ENCODE data around the gene SPTY2D1.
"Not testable (repeated sequence)": the region's sequence is repeated elsewhere in the genome, so short reads cannot be mapped to it uniquely, and the experiment has no call there.

The SPTY2D1 gene

DNA sequence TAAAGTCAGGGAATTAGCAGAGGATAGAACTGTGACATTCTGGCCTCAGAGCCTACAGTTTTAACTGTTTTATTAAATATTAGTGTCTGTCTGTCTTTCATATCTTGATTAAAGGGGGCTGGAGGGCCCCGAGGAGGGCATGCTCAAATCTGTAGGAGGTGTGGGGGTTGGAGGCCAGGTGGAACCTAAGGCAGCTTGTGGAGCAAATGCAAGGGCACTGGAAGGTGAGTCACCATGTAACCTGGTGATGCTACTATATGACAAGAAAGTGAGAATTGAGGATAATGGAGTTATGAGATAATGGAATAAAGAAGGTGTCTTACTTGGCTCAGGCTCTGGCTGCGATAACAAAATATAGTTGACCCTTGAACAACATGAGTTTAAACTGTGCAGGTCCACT, 37.1 kb upstream of the SPTY2D1 start:
- Mint-ChIP-seq H3K27me3 (ENCODE audit: low read depth, poor library complexity) (peaks cover 7% of the 10 kb centered on the region), H3K36me3 (ENCODE audit: low read depth) (no peaks in the 10 kb centered on the region), H3K4me1 (peaks cover 7% of the 10 kb centered on the region), H3K4me3 (no peak overlapping the region), H3K9me3 (no peaks in the 10 kb centered on the region), H3K27ac (no peak overlapping the region)
- TF ChIP-seq, protein P1, sequence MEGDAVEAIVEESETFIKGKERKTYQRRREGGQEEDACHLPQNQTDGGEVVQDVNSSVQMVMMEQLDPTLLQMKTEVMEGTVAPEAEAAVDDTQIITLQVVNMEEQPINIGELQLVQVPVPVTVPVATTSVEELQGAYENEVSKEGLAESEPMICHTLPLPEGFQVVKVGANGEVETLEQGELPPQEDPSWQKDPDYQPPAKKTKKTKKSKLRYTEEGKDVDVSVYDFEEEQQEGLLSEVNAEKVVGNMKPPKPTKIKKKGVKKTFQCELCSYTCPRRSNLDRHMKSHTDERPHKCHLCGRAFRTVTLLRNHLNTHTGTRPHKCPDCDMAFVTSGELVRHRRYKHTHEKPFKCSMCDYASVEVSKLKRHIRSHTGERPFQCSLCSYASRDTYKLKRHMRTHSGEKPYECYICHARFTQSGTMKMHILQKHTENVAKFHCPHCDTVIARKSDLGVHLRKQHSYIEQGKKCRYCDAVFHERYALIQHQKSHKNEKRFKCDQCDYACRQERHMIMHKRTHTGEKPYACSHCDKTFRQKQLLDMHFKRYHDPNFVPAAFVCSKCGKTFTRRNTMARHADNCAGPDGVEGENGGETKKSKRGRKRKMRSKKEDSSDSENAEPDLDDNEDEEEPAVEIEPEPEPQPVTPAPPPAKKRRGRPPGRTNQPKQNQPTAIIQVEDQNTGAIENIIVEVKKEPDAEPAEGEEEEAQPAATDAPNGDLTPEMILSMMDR (IDR thresholded peaks at IDR 0.05) = no peak
- no peak for DNase-seq

DNA sequence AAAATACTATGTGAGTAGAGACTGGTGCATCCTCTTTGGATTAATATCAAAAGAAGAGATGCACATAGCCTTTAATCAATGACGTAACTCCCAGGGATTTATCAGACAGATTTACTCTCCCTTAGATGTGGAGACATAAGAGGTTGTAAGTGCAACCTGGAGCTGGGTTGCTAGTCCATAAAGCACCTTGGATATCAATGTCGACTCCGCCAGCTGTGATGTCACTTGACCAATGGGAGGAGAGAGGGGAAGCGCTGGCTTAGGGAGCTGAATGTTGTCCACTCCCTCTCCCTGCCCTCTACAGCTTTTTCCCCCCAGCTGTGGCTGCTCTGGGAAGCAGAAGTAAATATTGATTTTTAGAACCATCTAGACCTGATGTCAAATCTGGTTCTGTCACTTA, 35.6 kb upstream of the SPTY2D1 start:
- H3K9me3 Mint-ChIP-seq = no peaks in the 10 kb centered on the region

DNA sequence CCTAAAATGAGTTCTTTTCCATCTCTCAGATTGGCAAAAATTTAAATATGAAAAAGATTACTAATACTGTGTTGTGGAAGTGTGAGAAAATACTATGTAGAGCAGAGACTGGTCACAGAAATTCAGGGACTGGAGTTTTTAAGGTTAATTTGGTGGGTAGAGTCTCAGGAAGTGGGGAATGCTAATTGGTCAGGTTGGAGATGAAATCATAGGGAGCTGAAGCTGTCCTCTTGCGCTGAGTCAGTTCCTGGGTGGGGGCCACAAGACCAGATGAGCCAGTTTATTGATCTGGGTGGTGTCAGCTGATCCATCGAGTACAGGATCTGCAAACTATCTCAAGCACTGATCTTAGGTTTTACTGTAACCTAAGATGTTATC, 35.1 kb upstream of the SPTY2D1 start:
- DNase-seq = no peak
- Mint-ChIP-seq H3K9me3 (no peaks in the 10 kb centered on the region), H3K27ac (no peak overlapping the region), H3K27me3 (ENCODE audit: low read depth, poor library complexity) (peaks cover 20% of the 10 kb centered on the region), H3K4me3 (no peak overlapping the region), H3K36me3 (ENCODE audit: low read depth) (no peaks in the 10 kb centered on the region), H3K4me1 (peaks cover 7% of the 10 kb centered on the region)
- TF ChIP-seq, protein P1 (IDR thresholded peaks at IDR 0.05) = no peak

More for the DNA sequence above, 35.6 kb upstream of the SPTY2D1 start:
- TF ChIP-seq, protein P1 (IDR thresholded peaks at IDR 0.05) = no peak
- peaks cover 18% of the 10 kb centered on the region for H3K27me3 Mint-ChIP-seq (ENCODE audit: low read depth, poor library complexity)
- peaks cover 7% of the 10 kb centered on the region for H3K4me1 Mint-ChIP-seq
- no peak overlapping the region for H3K4me3 Mint-ChIP-seq
- no peak for DNase-seq
- no peaks in the 10 kb centered on the region for H3K36me3 Mint-ChIP-seq (ENCODE audit: low read depth)
- H3K27ac Mint-ChIP-seq = no peak overlapping the region

DNA sequence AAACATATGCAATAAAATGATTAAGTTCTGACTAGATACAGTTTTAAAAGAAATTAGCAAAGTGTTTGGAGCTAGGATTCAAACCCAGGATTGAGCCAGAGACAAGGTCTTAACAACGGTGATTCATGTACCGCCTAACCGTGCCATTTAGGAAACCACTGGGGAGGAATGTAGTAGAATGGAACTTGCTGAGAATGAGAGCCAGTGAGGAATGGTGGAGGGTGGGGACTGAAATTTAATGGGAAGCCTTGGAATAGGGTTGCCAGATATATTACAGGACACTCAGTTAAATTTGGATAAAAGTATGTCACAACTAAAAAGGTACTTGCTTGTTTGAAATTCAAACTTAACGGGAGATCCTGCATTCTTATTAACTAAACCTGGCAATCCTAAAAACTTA, 34.0 kb upstream of the SPTY2D1 start:
- Mint-ChIP-seq H3K4me3 (no peak overlapping the region), H3K27ac (peak overlapping the region; percentile 26), H3K36me3 (ENCODE audit: low read depth) (no peaks in the 10 kb centered on the region), H3K9me3 (peaks cover under 1% of the 10 kb centered on the region), H3K4me1 (peaks cover 7% of the 10 kb centered on the region), H3K27me3 (ENCODE audit: low read depth, poor library complexity) (peaks cover 20% of the 10 kb centered on the region)
- DNase-seq = no peak
- TF ChIP-seq, protein P1 (IDR thresholded peaks at IDR 0.05) = no peak

DNA sequence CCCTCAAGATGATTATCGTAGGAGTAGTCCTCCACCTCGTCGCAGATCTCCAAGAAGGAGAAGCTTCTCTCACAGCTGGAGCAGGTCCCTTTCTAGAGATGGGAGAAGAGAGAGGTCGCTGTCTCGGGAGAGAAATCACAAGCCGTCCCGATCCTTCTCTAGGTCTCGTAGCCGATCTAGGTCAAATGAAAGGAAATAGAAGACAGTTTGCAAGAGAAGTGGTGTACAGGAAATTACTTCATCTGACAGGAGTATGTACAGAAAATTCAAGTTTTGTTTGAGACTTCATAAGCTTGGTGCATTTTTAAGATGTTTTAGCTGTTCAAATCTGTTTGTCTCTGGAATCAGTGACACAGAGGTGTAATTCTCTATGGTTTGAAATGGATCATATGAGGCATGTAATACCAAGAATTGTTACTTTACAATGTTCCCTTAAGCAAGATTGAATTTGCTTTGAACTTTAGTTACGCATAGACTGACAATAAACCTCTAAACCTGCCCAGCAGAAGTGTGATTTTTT, 31.3 kb upstream of the SPTY2D1 start:
- peaks cover 38% of the 10 kb centered on the region for H3K27me3 Mint-ChIP-seq (ENCODE audit: low read depth, poor library complexity)
- not testable (repeated sequence) for H3K27ac Mint-ChIP-seq; H3K4me1 Mint-ChIP-seq; H3K4me3 Mint-ChIP-seq; H3K36me3 Mint-ChIP-seq (ENCODE audit: low read depth); DNase-seq; H3K9me3 Mint-ChIP-seq

DNA sequence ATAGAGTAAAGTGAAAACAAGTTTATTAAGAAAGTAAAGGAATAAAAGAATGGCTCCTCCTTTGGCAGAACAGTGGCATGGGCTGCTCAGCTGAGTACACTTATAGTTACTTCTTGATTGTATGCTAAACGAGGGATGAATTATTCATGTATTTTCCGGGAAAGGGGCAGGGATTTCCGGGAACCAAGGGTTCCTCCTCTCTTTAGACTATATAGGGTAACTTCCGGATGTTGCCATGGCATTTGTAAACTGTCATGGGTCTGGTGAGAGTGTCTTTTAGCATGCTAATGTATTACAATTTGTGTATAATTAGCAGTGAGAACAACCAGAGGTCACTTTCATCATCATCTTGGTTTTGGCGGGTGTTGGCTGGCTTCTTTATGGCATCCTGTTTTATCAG, 23.5 kb upstream of the SPTY2D1 start:
- peaks cover 22% of the 10 kb centered on the region for H3K9me3 Mint-ChIP-seq
- no peaks in the 10 kb centered on the region for H3K36me3 Mint-ChIP-seq (ENCODE audit: low read depth)
- H3K27me3 Mint-ChIP-seq (ENCODE audit: low read depth, poor library complexity) = peaks cover 32% of the 10 kb centered on the region
- no peak overlapping the region for H3K4me3 Mint-ChIP-seq
- TF ChIP-seq, protein P1 (IDR thresholded peaks at IDR 0.05) = no peak
- no peak overlapping the region for H3K27ac Mint-ChIP-seq
- H3K4me1 Mint-ChIP-seq = no peaks in the 10 kb centered on the region
- DNase-seq = no peak
